Urinary bladder (tissue), 4 donors: ENCODE data around the gene CYP1A2. TPM values are rescaled to one million over a fixed set of nuclear protein-coding genes. Genes with fewer than 3 reads are reported as not detected.

Experiments
- DNase-seq: peaks from one replicate; pipeline ENCODE4 v3.0.0-alpha.2; 2015; ENCODE audit errors: extremely low spot score
- H3K27ac ChIP-seq: one replicate; pipeline ENCODE4 v1.5.1; 2013; ENCODE audit warnings: low read depth, mild to moderate bottlenecking, moderate library complexity
- H3K36me3 ChIP-seq: one replicate; pipeline ENCODE4 v1.6.1; 2013; ENCODE audit warnings: mild to moderate bottlenecking, moderate library complexity; ENCODE audit not compliant: insufficient read depth
- H3K4me1 ChIP-seq: one replicate; pipeline ENCODE4 v1.6.1; 2013; ENCODE audit warnings: mild to moderate bottlenecking, moderate library complexity; ENCODE audit not compliant: insufficient read depth
- H3K4me3 ChIP-seq: one replicate; pipeline ENCODE4 v1.5.1; 2013; ENCODE audit warnings: low read depth, low read length
- WGBS: extraction: QIAGEN DNeasy Blood & Tissue Kit; methylation state at CpG from one replicate; pipeline ENCODE4 v1.1.7; 2013; 5-methylcytosine and 5-hydroxymethylcytosine counted together
- polyA plus RNA-seq: library from polyadenylated mRNA; stranded (reverse); fragments of 200-250 nt; gene quantifications from one replicate; pipeline ENCODE4 v1.2.3, GENCODE V29; 2013
- total RNA-seq: library from RNA; depleted of rRNA; stranded (reverse); fragments of >200 nt; gene quantifications from one replicate; pipeline ENCODE4 v1.2.3, GENCODE V29; 2014
- donor health status: healthy with polysubstance abuse.
- donor health status: healthy.

CYP1A2 gene
- total and polyA plus RNA-seq, 2 donors, result not detected

GRCh38 chr15:74776821-74777768 is 28.4 kb downstream of the CYP1A2 start:
- H3K4me3 ChIP-seq, result no peak overlapping the region
- H3K36me3 ChIP-seq, result no peaks in the 10 kb centered on the region
- H3K27ac ChIP-seq, result no peak overlapping the region
- peaks cover 2% of the 10 kb centered on the region for H3K4me1 ChIP-seq
- no peak for DNase-seq
- WGBS, result 36% methylated on average over 13 of the region's 13 CpGs

GRCh38 chr15:74777769-74778598 is 29.3 kb downstream of the CYP1A2 start:
- H3K36me3 ChIP-seq, result no peaks in the 10 kb centered on the region

GRCh38 chr15:74778599-74778970 is 29.9 kb downstream of the CYP1A2 start:
- DNase-seq, result no peak
- no peaks in the 10 kb centered on the region for H3K36me3 ChIP-seq
- 91% methylated on average over 5 of the region's 5 CpGs for WGBS
- H3K4me1 ChIP-seq, result peaks cover 2% of the 10 kb centered on the region
- no peak overlapping the region for H3K27ac ChIP-seq
- no peak overlapping the region for H3K4me3 ChIP-seq

More at GRCh38 chr15:74777769-74778598, 29.3 kb downstream of the CYP1A2 start:
- H3K4me3 ChIP-seq, result no peak overlapping the region
- WGBS, result 88% methylated on average over 6 of the region's 6 CpGs
- peaks cover 2% of the 10 kb centered on the region for H3K4me1 ChIP-seq
- DNase-seq, result no peak
- no peak overlapping the region for H3K27ac ChIP-seq

- no peak for DNase-seq
- no peak overlapping the region for H3K4me3 ChIP-seq
- 81% methylated on average over 7 of the region's 7 CpGs for WGBS
- no peaks in the 10 kb centered on the region for H3K36me3 ChIP-seq
- no peak overlapping the region for H3K27ac ChIP-seq
- H3K4me1 ChIP-seq, result peaks cover 2% of the 10 kb centered on the region
These were observed 30.6 kb downstream of the CYP1A2 start for GRCh38 chr15:74779162-74779648.

GRCh38 chr15:74780523-74781430 is 32.1 kb downstream of the CYP1A2 start:
- H3K4me3 ChIP-seq, result no peak overlapping the region
- DNase-seq, result no peak
- H3K36me3 ChIP-seq, result no peaks in the 10 kb centered on the region
- no peak overlapping the region for H3K27ac ChIP-seq
- H3K4me1 ChIP-seq, result peaks cover 2% of the 10 kb centered on the region
- 55% methylated on average over 16 of the region's 16 CpGs for WGBS

- DNase-seq, result no peak
- Histone ChIP-seq H3K4me3 (peak within 1 kb of the TSS; percentile 93), H3K4me1 (peaks cover 2% of the 10 kb centered on the region), H3K27ac (peak within 1 kb of the TSS; percentile 92), H3K36me3 (no peaks in the 10 kb centered on the region)
- under 1% methylated on average over 74 of the region's 74 CpGs for WGBS
These were observed 33.0 kb downstream of the CYP1A2 start, which contains the start of gene CSK for GRCh38 chr15:74781431-74782258. TSS of gene CSK (plus strand) at chr15:74782080. CDS start at chr15:74798298, 16,218 bp downstream.

DNA sequence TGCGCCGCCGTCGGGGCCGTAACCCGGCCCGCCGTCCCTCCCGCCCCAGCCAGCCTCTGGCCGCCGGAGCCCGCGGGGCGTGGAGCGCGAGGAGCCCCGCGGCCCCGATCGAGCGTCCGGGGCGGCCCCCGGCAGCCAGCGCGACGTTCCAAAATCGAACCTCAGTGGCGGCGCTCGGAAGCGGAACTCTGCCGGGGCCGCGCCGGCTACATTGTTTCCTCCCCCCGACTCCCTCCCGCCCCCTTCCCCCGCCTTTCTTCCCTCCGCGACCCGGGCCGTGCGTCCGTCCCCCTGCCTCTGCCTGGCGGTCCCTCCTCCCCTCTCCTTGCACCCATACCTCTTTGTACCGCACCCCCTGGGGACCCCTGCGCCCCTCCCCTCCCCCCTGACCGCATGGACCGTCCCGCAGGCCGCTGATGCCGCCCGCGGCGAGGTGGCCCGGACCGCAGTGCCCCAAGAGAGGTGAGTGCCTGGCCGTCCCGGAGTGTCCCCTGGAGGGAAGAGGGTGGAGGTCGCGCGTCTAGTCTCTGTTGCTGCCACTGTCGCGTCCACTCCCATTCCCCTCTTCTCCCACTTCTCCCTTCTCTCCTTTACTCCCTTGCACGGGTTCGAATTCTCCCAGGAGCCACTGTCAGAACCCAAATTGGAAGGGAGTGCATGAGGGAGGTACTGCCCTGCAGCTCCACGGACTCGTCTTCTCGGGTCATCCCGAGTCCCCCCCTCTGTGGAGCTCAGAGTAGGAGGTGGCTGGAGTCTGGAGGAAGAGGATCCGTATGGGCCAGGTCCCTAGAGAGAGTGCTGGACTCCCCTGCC is 33.8 kb downstream of the CYP1A2 start:
- Histone ChIP-seq H3K27ac (peak overlapping the region; percentile 92), H3K4me1 (peaks cover 2% of the 10 kb centered on the region), H3K36me3 (no peaks in the 10 kb centered on the region), H3K4me3 (peak overlapping the region; percentile 93)
- WGBS, result under 1% methylated on average over 72 of the region's 72 CpGs
- DNase-seq, result no peak

DNA sequence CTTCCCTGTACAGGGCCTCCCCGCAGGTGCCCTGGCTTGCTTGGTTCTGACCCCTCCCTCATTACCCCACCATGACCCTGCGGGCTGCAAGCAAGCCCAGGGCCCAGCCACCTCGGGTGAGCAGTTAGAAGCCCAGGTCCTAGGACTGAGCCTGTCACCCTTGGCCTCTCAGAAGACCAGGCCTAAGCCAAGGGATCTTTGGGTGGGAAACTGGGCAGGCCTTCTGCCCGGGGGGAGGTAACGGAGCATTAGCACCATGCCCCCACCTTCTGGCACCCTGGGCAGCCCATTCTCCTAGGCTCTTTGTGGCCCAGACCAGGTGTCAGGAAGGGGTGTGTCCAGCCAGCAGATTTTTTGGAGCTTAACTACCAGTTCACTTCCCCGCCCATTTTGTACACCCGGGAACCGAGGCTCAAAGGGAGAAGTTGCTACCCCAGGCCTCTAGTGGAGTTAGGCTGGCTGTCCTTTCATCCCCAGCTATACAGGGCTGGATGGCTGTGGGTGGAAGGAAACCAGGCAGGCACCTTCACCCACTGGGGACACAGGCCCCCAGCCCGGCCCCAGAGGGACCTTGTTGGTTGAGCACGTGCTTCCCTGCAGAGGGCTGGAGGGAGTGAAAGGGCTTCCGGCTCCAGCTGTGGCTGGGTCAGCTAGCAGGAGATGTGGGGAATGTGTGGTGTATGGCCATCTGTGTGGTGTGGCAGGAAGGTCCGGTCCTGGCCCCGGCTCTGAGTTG is 34.6 kb downstream of the CYP1A2 start:
- DNase-seq, result no peak
- Histone ChIP-seq H3K27ac (peak overlapping the region; percentile 2), H3K4me1 (peaks cover 2% of the 10 kb centered on the region), H3K36me3 (no peaks in the 10 kb centered on the region), H3K4me3 (peak overlapping the region; percentile 93)
- 10% methylated on average over 13 of the region's 13 CpGs for WGBS

GRCh38 chr15:74783808-74784175 is 35.1 kb downstream of the CYP1A2 start:
- no peak for DNase-seq
- peak overlapping the region; percentile 93 for H3K4me3 ChIP-seq
- H3K27ac ChIP-seq, result peak overlapping the region; percentile 2
- H3K36me3 ChIP-seq, result no peaks in the 10 kb centered on the region
- H3K4me1 ChIP-seq, result peaks cover 2% of the 10 kb centered on the region
- WGBS, result 40% methylated on average over 3 of the region's 3 CpGs

DNA sequence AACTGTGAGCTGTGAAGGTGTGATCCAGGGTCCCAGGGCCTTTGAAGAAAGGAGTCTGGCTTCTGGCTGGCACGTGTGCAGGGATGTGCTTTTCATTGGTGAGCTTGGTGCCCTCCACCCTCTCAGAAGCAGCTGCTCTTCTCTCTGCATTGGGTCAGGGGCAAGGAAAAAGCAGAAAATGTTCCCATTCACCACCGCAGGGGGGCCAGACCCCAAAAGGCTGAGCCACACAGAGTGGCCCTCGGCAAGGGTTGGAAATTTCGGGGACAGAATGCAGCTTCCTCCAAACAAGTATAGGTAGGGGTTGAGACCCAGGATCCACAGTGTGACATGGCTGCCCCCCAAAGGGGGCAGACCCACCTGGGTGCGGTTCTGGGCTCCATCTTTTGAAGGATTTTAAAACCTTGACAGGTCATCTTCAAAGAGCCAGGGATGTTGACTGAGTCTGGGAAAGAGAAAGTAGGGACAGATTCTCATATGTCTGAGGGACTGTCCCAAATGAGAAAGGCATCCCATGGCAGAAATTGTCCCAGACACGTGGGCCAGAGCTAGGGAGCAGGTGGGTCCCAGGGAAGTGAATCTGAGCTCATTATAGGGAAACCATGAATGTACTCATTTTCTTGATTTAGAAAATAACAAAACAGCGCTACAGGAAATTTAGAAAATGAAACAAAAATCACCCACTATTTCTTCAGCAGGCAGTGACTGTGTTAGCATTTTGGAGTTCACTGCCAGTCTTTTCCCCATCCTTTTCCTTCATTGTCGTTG is 36.0 kb downstream of the CYP1A2 start:
- H3K4me1 ChIP-seq, result peaks cover 2% of the 10 kb centered on the region
- WGBS, result 78% methylated on average over 8 of the region's 8 CpGs
- H3K4me3 ChIP-seq, result no peak overlapping the region
- no peak overlapping the region for H3K27ac ChIP-seq
- DNase-seq, result no peak
- H3K36me3 ChIP-seq, result no peaks in the 10 kb centered on the region
